Kidney (tissue), 14 donors: ENCODE measurements around the gene ZFP36. TPM values are rescaled to one million over a fixed set of nuclear protein-coding genes. Genes with fewer than 3 reads are reported as not detected.
A peak's percentile ranks its signal among the peaks of the same experiment; 100 is the strongest.

Source experiments
- DNase-seq, 5 donors: peaks; one replicate each; pipeline ENCODE4 v3.0.0-alpha.2; 2013 to 2020
- FAIRE-seq: peaks from 2 replicates; lab custom pipeline; 2012; peaks lifted over from hg19 to GRCh38; lab: Jason Lieb, UNC
- H3K27ac ChIP-seq, 2 donors: one replicate each; pipeline ENCODE4 v1.7.0; 2013; ENCODE audit warnings: low read depth in 2 of 2, low read length in 2 of 2, inconsistent platforms in 1 of 2
- H3K27me3 ChIP-seq: one replicate; pipeline ENCODE4 v1.7.1; 2013; ENCODE audit warnings: low read length, inconsistent platforms; ENCODE audit not compliant: control insufficient read depth, insufficient read depth
- H3K36me3 ChIP-seq, 3 donors: one replicate each; pipeline versions ENCODE4 v1.7.0 to v1.7.1; 2013; ENCODE audit warnings: low read length in 3 of 3, control low read depth in 1 of 3, inconsistent platforms in 1 of 3; ENCODE audit not compliant: insufficient read depth in 3 of 3, control insufficient read depth in 2 of 3
- H3K4me1 ChIP-seq, 3 donors: one replicate each; pipeline versions ENCODE4 v1.7.0 to v1.7.1; 2013; ENCODE audit warnings: low read length in 3 of 3, inconsistent platforms in 1 of 3, low read depth in 1 of 3; ENCODE audit not compliant: control insufficient read depth in 2 of 3, insufficient read depth in 2 of 3
- H3K4me3 ChIP-seq, 3 donors: one replicate each; pipeline versions ENCODE4 v1.7.0 to v1.8.1; 2013; ENCODE audit warnings: low read length in 3 of 3, control low read depth in 1 of 3, inconsistent platforms in 1 of 3
- H3K9ac ChIP-seq, 3 donors: one replicate each; pipeline versions ENCODE4 v1.7.0 to v1.7.1; 2013; ENCODE audit warnings: low read length in 3 of 3, control low read depth in 1 of 3, inconsistent platforms in 1 of 3
- H3K9me3 ChIP-seq, 3 donors: one replicate each; pipeline versions ENCODE4 v1.7.0 to v1.7.1; 2013; ENCODE audit warnings: low read length in 3 of 3, control low read depth in 1 of 3, inconsistent platforms in 1 of 3; ENCODE audit not compliant: control insufficient read depth in 2 of 3, insufficient read depth in 1 of 3
- intact Hi-C: fragments of 100-400 bp; cut with DNase I; formaldehyde crosslinking; loops from one replicate; pipeline ENCODE4 v1.11.1; 2022
- polyA plus RNA-seq: library from polyadenylated mRNA; stranded (reverse); fragments of 350-450 nt; fragmentation: Illumina TruSeq; extraction: RNeasy Lipid Tissue Mini Kit (QIAGEN cat#74804); gene quantifications from one replicate; pipeline ENCODE4 v1.2.3, GENCODE V29; 2014; ENCODE audit warnings: low read depth, low replicate concordance; ENCODE audit not compliant: insufficient read depth
- total RNA-seq: library from RNA; stranded (reverse); fragmentation: NEBNext Ultra II Directional; extraction: Animal tissue kit (Norgen Biotek cat#: 25700); gene quantifications from one replicate; pipeline ENCODE4 v1.2.1, GENCODE V29; 2021
- TF ChIP-seq, protein P1 (sequence below): IDR thresholded peaks from 3 replicates; pipeline ENCODE4 v1.5.1; 2012; ENCODE audit warnings: mild to moderate bottlenecking, moderate library complexity, borderline replicate concordance; ENCODE audit not compliant: insufficient read depth; ENCODE audit errors: extremely low read depth
- donor health status: control.
- donor health status: control.
- donor health status: control.
- donor health status: control.
- donor health status: control.
- donor health status: DM: yes; HTN: yes; CAD: no.
- donor health status: Normal renal cell carcinoma (clear cell type).

The ZFP36 gene
- total and polyA plus RNA-seq, 2 donors from 2014 or later: 87.9 to 132 TPM

DNA sequence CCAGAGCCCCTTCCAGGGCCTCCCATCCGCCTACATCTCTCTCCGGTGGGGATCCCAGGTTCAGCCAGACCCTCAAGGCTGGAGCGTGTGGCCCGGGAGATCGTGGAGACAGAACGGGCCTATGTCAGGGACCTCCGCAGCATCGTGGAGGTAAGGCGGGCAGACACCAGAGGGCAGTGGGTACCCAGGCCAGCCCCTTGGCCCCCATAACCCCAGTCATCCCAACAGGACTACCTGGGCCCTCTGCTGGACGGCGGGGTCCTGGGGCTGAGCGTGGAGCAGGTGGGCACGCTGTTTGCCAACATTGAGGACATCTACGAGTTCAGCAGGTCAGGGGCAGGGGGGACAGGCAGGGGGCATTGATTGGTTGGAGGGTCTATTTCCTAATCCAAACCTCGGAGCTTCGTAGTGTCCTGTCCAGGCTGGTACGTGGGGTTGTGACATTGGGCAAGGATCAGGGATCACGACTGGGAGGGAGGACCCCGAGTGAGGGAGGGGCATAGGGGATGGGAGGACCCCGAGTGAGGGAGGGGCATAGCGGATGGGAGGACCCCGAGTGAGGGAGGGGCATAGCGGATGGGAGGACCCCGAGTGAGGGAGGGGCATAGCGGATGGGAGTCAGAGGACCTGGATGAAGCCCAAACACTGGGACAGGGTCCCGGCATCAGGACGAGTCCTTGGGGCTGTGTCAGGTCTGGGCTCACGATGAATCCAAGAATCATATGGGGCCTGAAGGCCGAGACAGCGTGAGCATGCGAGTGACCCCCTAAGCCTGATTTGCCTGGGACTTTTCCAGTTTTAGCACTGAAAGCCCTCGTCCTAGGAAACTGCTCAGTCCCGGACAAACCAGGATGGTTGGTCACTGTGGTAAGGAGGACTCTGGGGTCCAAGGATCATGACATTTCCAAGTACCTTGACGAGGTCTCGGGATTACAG lies 8.7 kb downstream of the ZFP36 start:
- Histone ChIP-seq H3K27me3 (no peaks in the 10 kb centered on the region), H3K27ac (no peak overlapping the region), H3K9me3 (no peaks in the 10 kb centered on the region), H3K4me1 (peaks cover 13 to 20% (median 15%) of the 10 kb centered on the region in 3 donors), H3K36me3 (peaks cover 0 to 8% (median 2%) of the 10 kb centered on the region in 3 donors), H3K9ac (peak overlapping the region in 1 of 3 donors; percentile 22), H3K4me3 (peak overlapping the region in 2 of 3 donors; percentile 21 to 99)
- FAIRE-seq (no peak), DNase-seq (peak in 1 of 5 donors; percentile 66)
- TF ChIP-seq, protein P1, sequence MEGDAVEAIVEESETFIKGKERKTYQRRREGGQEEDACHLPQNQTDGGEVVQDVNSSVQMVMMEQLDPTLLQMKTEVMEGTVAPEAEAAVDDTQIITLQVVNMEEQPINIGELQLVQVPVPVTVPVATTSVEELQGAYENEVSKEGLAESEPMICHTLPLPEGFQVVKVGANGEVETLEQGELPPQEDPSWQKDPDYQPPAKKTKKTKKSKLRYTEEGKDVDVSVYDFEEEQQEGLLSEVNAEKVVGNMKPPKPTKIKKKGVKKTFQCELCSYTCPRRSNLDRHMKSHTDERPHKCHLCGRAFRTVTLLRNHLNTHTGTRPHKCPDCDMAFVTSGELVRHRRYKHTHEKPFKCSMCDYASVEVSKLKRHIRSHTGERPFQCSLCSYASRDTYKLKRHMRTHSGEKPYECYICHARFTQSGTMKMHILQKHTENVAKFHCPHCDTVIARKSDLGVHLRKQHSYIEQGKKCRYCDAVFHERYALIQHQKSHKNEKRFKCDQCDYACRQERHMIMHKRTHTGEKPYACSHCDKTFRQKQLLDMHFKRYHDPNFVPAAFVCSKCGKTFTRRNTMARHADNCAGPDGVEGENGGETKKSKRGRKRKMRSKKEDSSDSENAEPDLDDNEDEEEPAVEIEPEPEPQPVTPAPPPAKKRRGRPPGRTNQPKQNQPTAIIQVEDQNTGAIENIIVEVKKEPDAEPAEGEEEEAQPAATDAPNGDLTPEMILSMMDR: no peak
- intact Hi-C loops: no loop called here

DNA sequence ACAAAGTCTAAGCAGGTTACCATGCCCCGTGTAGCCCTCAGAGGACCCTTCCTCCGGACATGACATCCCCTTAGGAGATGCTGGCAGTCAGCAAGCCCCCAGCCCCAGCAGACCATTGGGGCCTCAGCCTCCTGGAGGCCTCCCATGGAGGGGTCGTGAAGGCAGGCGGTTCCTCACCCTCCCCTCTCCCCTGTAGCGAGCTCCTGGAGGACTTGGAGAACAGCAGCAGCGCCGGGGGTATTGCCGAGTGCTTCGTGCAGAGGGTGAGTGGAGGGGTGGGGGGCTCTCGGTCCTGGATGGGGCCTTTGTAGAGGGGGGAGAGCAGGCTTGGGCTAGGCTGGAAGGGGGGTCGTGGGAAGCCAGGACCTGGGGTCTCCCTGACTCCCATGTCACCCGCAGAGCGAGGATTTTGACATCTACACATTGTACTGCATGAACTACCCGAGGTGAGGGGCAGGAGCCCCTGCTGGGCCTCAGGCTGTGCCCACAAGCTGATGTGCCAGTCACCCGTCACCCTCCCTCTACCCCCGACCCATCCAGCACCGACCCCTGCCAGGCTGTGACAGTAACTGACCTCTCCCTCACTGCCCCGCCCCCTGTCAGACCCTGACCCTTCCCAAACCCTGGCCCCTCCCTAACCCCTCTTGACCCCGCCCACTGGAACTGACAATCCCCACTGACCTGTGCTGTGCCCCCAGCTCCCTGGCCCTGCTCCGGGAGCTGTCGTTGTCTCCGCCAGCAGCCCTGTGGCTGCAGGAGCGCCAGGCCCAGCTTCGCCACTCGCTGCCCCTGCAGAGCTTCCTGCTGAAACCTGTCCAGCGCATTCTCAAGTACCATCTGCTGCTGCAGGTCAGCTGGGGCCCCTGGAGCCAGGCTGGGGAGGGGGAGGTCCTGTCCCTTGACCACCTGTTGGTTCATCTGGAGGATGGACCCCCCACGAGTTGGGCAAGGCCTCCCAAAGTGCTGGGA lies 9.8 kb downstream of the ZFP36 start:
- H3K9ac ChIP-seq: no peak overlapping the region
- no peak overlapping the region for H3K4me3 ChIP-seq
- TF ChIP-seq, protein P1: no peak
- DNase-seq (peak in 1 of 5 donors; percentile 59), FAIRE-seq (no peak)
- peaks cover 0 to 9% (median 2%) of the 10 kb centered on the region in 3 donors for H3K36me3 ChIP-seq
- no peaks in the 10 kb centered on the region for H3K9me3 ChIP-seq
- no peak overlapping the region for H3K27ac ChIP-seq
- peaks cover 4 to 9% (median 5%) of the 10 kb centered on the region in 3 donors for H3K4me1 ChIP-seq
- H3K27me3 ChIP-seq: no peaks in the 10 kb centered on the region
- intact Hi-C loops: no loop called here

DNA sequence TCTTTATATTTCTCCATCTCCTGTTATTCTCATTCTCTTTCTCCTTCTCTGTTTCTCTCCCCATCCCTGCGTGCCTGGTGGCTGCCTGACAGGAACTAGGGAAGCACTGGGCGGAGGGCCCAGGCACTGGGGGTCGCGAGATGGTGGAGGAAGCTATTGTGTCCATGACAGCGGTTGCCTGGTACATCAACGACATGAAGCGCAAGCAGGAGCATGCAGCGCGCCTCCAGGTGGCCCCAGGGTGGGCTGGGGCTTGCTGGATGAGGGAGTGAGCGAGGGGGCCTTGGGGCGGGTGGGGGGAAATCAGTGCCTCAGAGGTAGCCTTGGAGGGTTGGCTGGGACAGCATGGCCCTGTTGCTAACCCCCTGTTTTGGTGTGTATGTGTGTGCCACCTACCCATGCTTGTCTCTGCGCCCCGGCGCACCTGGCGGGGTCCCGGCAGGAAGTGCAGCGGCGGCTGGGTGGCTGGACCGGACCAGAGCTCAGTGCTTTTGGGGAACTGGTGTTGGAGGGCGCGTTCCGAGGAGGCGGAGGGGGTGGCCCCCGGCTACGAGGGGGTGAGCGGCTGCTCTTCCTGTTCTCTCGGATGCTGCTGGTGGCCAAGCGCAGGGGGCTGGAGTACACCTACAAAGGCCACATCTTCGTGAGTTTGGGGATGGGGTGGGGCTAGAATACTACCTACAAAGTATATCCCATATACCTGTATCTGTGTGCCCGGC lies 11.0 kb downstream of the ZFP36 start:
- peaks cover 0 to 4% (median 3%) of the 10 kb centered on the region in 3 donors for H3K4me1 ChIP-seq
- H3K36me3 ChIP-seq: peaks cover 0 to 9% (median 2%) of the 10 kb centered on the region in 3 donors
- TF ChIP-seq, protein P1: no peak
- DNase-seq: no peak
- no peak overlapping the region for H3K4me3 ChIP-seq
- intact Hi-C loops: no loop called here
- no peaks in the 10 kb centered on the region for H3K27me3 ChIP-seq
- H3K9ac ChIP-seq: no peak overlapping the region
- no peak overlapping the region for H3K27ac ChIP-seq
- H3K9me3 ChIP-seq: no peaks in the 10 kb centered on the region
- FAIRE-seq: no peak
